Skeletal muscle satellite cell (primary cell): Measurements from ENCODE around the gene KRT36.

Source experiments
- H3K27me3 ChIP-seq: 2 replicates; pipeline ENCODE4 v1.7.0; 2013; ENCODE audit warnings: low read length; ENCODE audit not compliant: control insufficient read depth, insufficient read depth
- H3K36me3 ChIP-seq: 2 replicates; pipeline ENCODE4 v1.7.0; 2013; ENCODE audit warnings: mild to moderate bottlenecking, control low read depth, low read length; ENCODE audit not compliant: insufficient read depth
- H3K4me1 ChIP-seq: 2 replicates; pipeline ENCODE4 v1.7.0; 2013; ENCODE audit warnings: low read length; ENCODE audit not compliant: control insufficient read depth, insufficient read depth
- H3K4me2 ChIP-seq: 2 replicates; pipeline ENCODE4 v1.7.0; 2013; ENCODE audit warnings: mild to moderate bottlenecking, low read length
- H3K4me3 ChIP-seq: 2 replicates; pipeline ENCODE4 v1.7.0; 2013; ENCODE audit warnings: low read length
- H3K9ac ChIP-seq: 2 replicates; pipeline ENCODE4 v1.7.0; 2013; ENCODE audit warnings: mild to moderate bottlenecking, low read depth, low read length, moderate library complexity
- H3K9me3 ChIP-seq: replicated peaks from 2 replicates; pipeline ENCODE4 v1.7.0; 2013; ENCODE audit warnings: mild to moderate bottlenecking, control low read depth, low read length

Gene KRT36

DNA sequence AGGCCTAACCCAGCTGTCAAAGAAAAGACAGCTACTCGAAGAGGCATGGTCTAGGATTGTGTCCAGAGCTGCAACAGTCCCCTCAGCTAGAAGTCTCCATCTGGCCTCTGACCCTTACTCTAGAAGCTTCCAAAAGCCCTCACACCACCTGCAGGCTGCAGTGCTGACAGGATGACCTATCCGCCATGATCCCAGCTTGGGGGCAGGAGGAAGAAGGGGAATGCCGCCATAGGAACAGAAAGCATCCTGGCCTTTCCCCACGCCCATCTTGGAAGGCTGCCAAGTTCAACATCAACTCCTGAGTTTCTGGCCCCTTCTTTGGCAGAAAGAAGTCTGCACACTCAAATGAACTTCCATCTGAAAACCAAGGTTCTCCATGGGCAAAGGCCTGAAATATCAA, 3.1 kb upstream of the KRT36 start:
- no peaks in the 10 kb centered on the region for H3K27me3 ChIP-seq
- H3K9ac ChIP-seq = no peak overlapping the region
- H3K36me3 ChIP-seq = no peaks in the 10 kb centered on the region
- no peak overlapping the region for H3K4me2 ChIP-seq
- H3K9me3 ChIP-seq = no peaks in the 10 kb centered on the region
- H3K4me3 ChIP-seq = no peak overlapping the region
- peaks cover 17% of the 10 kb centered on the region for H3K4me1 ChIP-seq

DNA sequence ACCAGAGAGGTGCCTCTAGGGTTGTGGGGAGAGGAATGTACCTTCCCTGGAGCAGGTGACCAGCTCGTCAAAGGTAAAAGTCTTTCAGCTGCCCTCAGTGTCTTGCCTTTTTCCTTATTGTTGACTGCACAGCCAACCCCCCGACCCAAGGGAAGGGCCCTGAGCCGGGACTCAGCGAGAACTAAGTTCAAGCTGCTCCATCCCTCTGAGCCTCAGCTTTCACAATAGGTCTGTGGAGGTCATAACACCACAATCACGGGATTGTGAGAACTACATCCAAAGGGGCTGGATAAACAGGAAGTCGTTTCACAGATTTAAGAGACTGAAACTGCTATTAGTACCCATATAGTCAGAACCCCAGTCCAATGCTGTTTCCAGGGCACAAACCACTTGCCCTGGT, 2.6 kb upstream of the KRT36 start:
- peaks cover 2% of the 10 kb centered on the region for H3K27me3 ChIP-seq
- H3K36me3 ChIP-seq = no peaks in the 10 kb centered on the region
- no peak overlapping the region for H3K4me2 ChIP-seq
- peaks cover 17% of the 10 kb centered on the region for H3K4me1 ChIP-seq
- H3K4me3 ChIP-seq = no peak overlapping the region
- no peak overlapping the region for H3K9ac ChIP-seq
- H3K9me3 ChIP-seq = no peaks in the 10 kb centered on the region

DNA sequence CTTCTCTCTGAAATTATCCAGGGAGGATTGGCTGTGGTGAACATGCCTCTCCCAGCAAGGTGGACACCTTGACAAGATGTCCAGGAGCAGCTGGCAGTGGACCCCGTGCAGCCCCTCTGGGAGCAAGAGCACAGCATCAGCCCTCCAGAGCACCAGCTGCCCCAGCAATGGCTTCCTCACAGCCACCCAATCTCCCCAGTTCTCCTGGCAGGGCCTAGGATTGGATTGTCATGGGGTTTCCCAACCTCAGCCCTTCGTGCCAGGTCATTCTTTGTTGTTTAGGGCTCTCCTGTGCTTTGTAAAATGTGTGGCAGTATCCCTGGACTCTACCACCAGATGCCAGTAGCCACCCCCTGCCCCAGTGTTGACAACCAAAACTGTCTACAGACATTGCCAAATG, 1.8 kb upstream of the KRT36 start:
- Histone ChIP-seq H3K36me3 (no peaks in the 10 kb centered on the region), H3K4me2 (no peak overlapping the region), H3K9me3 (no peaks in the 10 kb centered on the region), H3K4me3 (no peak overlapping the region), H3K9ac (no peak overlapping the region), H3K27me3 (peaks cover 5% of the 10 kb centered on the region), H3K4me1 (peaks cover 10% of the 10 kb centered on the region)

DNA sequence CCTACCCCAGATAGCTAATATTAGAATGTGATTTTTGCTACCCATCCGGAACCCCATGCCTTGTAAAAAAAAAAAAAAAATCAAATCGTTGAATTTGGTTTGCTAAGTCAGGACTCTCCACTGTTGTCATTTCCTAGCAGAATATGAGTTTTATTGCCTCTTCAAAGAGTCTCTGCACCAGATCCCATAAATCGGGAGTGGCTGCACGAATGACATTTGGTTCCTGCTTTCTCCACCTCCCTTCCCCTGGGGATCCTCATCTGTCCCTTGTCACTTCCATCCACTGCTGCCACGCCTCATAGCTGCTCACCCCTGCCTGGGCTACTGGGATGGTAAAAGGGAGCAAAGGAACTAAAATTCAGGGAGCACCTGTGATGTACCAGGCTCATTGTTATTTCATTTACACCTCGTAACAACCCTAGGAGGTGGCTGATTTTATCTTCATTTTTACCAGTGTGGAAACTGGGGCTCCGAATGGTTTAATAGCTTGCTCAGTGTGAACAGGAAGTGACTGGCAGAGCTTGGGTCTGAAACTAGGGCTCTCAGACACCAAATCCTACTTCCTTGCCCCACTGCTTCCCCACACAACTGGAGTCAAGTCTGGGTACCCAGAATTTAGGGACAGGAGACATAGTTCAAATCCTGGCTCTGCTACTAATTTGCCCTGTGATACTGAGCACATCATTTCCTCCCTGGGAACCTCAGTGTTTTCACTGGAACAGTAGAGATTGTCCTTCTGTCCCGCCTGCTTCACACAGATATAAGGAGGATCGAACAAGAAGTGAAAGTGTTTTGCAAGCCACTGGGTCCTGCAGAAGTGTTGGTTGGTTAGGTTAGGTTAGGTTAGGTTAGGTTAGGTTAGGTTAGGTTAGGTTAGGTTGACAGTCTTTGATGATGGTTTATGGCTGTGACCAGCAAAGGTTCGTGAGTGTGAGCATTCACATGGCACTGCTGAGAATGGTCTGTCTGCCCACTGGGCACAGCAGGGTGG, 585 bp upstream of the KRT36 start:
- H3K36me3 ChIP-seq = no peaks in the 10 kb centered on the region
- no peak overlapping the region for H3K4me3 ChIP-seq
- H3K27me3 ChIP-seq = peaks cover 5% of the 10 kb centered on the region
- peaks cover 8% of the 10 kb centered on the region for H3K4me1 ChIP-seq
- H3K9me3 ChIP-seq = no peaks in the 10 kb centered on the region
- H3K4me2 ChIP-seq = no peak overlapping the region
- no peak overlapping the region for H3K9ac ChIP-seq

DNA sequence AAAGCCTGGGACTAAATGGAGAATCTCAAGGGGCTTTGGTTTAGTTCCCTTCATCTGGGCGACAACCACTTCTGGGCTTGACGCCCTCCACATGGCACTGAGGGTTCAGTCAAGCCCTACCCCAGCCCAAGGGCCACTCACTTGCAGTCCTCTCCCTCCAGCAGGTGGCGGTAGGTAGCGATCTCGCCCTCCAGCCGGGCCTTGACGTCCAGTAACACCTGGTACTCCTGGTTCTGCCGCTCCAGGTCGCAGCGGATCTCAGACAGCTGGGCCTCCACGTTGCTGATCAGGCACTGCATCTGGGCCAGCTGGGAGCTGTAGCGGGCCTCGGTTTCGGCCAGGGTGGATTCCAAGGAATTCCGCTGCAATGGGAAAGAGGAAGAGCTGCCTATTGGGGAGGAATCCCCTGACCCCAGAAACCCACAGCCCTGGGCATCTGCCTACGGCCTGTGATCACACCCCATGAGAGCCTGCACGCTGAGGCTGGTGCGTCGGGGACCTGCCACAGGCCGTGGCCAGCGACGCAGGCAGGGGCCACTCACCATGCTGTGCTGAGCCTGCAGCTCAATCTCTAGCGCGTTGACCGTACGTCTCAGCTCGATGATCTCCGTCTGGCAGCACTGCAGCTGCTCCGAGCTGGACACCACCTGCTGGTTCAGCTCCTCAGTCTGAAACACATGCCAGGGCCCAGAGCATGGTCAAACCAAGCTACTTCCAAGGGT, 2.7 kb downstream of the KRT36 start:
- Histone ChIP-seq H3K4me1 (no peaks in the 10 kb centered on the region), H3K4me3 (no peak overlapping the region), H3K27me3 (peaks cover 7% of the 10 kb centered on the region), H3K9me3 (no peaks in the 10 kb centered on the region), H3K4me2 (no peak overlapping the region), H3K9ac (no peak overlapping the region), H3K36me3 (no peaks in the 10 kb centered on the region)

DNA sequence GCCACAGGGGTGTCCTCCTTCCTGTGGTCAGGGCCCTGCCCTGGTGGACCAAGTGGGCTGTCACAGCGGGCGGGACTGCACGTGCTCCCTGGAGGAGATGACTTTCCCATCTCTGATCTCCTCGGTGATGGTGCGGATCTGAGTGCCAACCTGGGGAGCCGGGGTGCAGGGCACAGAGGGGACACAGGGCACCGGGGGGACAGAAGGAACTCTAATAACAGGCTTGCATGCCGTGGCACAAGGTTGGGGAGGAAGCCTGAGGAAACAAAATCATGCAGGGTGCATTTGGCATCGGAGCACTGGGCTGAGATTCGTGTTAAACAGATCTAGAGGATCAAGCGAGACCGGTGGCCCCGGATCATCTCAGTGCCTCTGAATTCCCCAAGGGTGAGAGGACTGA, 3.4 kb downstream of the KRT36 start:
- Histone ChIP-seq H3K36me3 (no peaks in the 10 kb centered on the region), H3K9me3 (no peaks in the 10 kb centered on the region), H3K27me3 (peaks cover 7% of the 10 kb centered on the region), H3K4me2 (no peak overlapping the region), H3K4me3 (no peak overlapping the region), H3K9ac (no peak overlapping the region), H3K4me1 (no peaks in the 10 kb centered on the region)

DNA sequence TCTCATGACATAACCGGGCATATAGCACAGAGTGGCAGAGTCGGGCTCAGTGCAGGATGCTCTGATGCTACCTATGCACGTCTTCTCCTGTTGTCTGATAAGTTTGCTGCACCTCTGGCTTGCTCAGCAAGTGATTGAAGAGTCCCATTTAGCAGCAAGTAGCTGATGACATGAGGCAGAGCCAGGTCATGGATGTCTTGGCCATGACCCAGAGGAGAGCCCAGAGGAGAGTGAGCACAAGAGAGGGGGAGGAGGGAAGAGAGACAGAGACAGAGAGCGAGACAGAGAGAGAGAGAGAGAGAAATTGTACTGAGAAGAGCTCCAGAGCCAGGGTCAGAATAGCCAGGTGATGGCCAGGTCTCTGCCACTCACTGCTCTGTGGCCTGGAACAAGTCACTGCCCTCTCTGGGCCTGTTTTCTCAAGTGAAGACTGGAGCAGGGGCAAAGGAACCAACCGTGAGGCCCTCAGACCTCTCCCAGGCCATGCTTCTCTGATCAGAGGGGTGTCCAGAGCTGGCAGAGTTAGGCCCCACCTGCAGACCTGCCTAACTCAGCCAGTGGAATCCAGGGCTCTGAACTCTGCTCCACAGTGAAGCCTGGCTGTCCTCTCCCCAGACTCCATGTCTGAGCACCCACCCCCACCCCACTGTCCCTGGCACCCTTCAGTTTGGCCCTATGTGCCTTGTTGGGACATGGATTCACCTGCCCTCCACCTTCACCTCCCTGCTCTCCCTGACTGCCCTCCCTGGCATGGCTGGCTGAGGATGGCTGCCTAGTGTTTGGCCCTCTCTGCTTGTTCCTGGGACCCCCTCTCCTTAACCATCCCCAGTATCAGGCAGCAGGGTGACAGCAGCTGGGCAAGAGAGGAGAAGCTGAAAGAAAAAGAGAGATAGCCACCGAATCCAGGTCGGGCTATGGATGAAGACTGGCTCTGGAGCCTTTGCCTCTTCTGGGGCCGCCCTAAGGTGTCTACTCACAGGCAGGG, 4.5 kb downstream of the KRT36 start:
- Histone ChIP-seq H3K4me1 (no peaks in the 10 kb centered on the region), H3K9me3 (no peaks in the 10 kb centered on the region), H3K4me3 (no peak overlapping the region), H3K9ac (no peak overlapping the region), H3K4me2 (no peak overlapping the region), H3K27me3 (peaks cover 7% of the 10 kb centered on the region), H3K36me3 (no peaks in the 10 kb centered on the region)

DNA sequence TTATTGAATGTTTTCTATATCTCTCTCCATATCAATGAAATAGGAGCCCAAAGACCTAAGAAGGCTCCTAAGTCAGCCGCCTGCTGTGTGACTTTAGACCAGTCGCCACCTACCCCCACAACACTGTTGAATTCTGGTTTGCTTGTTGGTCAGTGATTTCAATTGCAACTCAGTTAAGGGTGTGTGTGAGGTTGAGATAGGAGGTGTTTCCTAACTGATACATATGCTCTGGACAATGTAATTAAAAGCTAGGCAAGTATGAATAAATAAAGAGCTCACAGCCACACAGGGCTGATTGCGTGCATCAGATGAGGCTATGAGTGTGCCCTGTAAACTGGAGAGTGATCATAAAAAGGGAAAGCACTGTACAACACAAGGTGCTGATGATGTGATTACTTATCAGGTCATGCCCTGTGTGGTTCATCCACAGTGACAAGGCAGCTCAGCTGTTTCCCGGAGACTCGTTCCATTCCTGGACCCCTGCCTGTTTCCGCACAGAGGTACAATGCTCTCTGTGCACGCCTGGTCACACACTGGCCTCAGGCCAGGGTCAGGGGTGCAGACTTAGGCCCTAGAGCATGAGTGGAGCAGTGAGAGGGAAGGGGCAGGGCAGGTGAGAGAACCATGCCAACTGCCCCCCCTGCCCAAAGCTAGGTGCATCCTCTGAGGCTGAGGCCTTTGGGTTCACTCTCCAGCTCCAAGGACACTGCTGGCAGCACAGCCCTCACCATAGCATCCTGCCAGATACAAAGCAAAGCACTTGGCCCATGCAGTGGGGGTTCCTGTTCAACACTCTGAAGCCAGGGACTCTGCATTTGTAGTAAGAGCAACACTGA, 5.5 kb downstream of the KRT36 start:
- Histone ChIP-seq H3K4me1 (no peaks in the 10 kb centered on the region), H3K4me2 (no peak overlapping the region), H3K27me3 (peaks cover 7% of the 10 kb centered on the region), H3K36me3 (no peaks in the 10 kb centered on the region), H3K9me3 (no peaks in the 10 kb centered on the region), H3K9ac (no peak overlapping the region), H3K4me3 (no peak overlapping the region)

DNA sequence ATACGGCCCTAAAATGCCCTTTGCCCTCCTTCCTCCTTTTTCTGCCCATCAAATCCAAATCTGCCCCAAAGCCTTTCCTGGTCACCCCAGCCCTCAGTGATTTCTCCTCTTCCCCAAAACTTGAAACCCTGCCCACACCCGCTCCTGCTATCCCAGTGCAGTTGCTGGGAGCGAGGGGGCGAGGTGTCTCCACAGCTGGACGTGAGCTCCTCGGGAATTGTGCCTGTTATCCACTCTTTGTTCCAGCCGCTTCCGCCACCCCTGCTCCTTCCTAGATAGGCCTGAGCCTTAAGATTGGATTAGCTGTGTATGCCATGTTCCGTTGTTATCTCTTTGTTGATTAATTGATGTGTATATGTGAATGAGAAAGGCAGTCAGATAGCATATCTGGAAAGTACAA, 6.2 kb downstream of the KRT36 start:
- H3K9me3 ChIP-seq = no peaks in the 10 kb centered on the region
- H3K9ac ChIP-seq = no peak overlapping the region
- no peaks in the 10 kb centered on the region for H3K4me1 ChIP-seq
- H3K36me3 ChIP-seq = no peaks in the 10 kb centered on the region
- no peak overlapping the region for H3K4me3 ChIP-seq
- H3K4me2 ChIP-seq = no peak overlapping the region
- H3K27me3 ChIP-seq = peaks cover 7% of the 10 kb centered on the region

DNA sequence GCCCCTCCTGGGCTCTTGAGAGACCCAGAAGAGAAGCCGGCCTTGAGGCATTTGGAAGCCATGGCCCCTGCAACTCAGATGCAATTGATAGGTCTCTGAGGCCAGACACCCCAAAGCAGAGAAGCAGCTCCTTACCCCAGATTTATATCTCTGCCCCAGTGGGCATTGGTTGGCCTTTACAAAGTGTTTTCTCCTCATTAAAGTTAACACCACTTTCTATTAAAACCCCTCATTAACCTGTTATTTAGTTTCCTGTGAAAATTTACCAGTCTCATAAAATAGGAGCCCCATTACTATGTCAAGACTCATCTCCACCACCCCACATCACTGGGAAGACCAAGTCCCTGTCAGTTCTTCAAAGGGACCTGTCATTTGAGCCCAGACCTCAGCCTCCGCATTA, 8.7 kb downstream of the KRT36 start, which contains the start of gene KRT35:
KRT35 (minus strand) TSS at position 116 of the 400 bp plus-strand sequence; CDS start at position 62, 54 bp downstream.
- Histone ChIP-seq H3K4me3 (no peak within 1 kb of the TSS), H3K9me3 (no peaks in the 10 kb centered on the region), H3K27me3 (peaks cover 14% of the 10 kb centered on the region), H3K36me3 (no peaks in the 10 kb centered on the region), H3K4me2 (no peak within 1 kb of the TSS), H3K9ac (no peak within 1 kb of the TSS), H3K4me1 (no peaks in the 10 kb centered on the region)
